Breast epithelium (tissue), 4 donors: ENCODE data around the gene MACROD2. TPM values are rescaled to one million over a fixed set of nuclear protein-coding genes. Genes with fewer than 3 reads are reported as not detected.

Source experiments
- DNase-seq, 2 donors: peaks; one replicate each; pipeline ENCODE4 v3.0.0-alpha.2; 2019; ENCODE audit warnings: low spot score in 2 of 2
- H3K27ac ChIP-seq, 2 donors: fragments of 200-600 bp; sonication (generic) in 1 of 2; one replicate each; pipeline ENCODE4 v1.5.1; 2016 to 2019; ENCODE audit warnings: mild to moderate bottlenecking in 1 of 2
- H3K27me3 ChIP-seq, 2 donors: fragments of 200-600 bp; sonication (generic) in 1 of 2; one replicate each; pipeline versions ENCODE4 v1.5.1 to v1.6.0; 2017 to 2019; ENCODE audit warnings: control low read depth in 1 of 2, mild to moderate bottlenecking in 1 of 2
- H3K36me3 ChIP-seq: fragments of 200-600 bp; one replicate; pipeline ENCODE4 v1.5.1; 2019
- H3K4me1 ChIP-seq, 2 donors: fragments of 200-600 bp; sonication (generic); one replicate each; pipeline ENCODE4 v1.5.1; 2016 to 2019; ENCODE audit warnings: control low read depth in 1 of 2
- H3K4me3 ChIP-seq, 3 donors: fragments of 200-600 bp; sonication (generic); 1 replicate in 2 of 3; 2 replicates in 1 of 3; pipeline ENCODE4 v1.5.1; 2016 to 2019; ENCODE audit warnings: mild to moderate bottlenecking in 3 of 3, moderate library complexity in 2 of 3
- H3K9me3 ChIP-seq, 2 donors: fragments of 200-600 bp; sonication (generic) in 1 of 2; one replicate each; pipeline ENCODE4 v1.5.1; 2016 to 2019; ENCODE audit warnings: control low read depth in 1 of 2
- CTCF ChIP-seq, 3 donors: fragments of 450-650 bp; IDR thresholded peaks; one replicate each; pipeline ENCODE4 v1.5.1; 2016 to 2017; ENCODE audit warnings: antibody characterized with exemption in 3 of 3, mild to moderate bottlenecking in 3 of 3, moderate library complexity in 3 of 3
- POLR2A ChIP-seq: fragments of 450-650 bp; IDR thresholded peaks from one replicate; pipeline ENCODE4 v1.6.1; 2016; ENCODE audit warnings: antibody characterized with exemption, mild to moderate bottlenecking, moderate library complexity
- POLR2AphosphoS5 ChIP-seq, 3 donors: sonication (generic); formaldehyde crosslinking; IDR thresholded peaks; one replicate each; pipeline ENCODE4 v1.6.1; 2017; ENCODE audit warnings: antibody characterized with exemption in 3 of 3
- intact Hi-C: fragments of 100-400 bp; cut with DNase I; formaldehyde crosslinking; loops from one replicate; pipeline ENCODE4 v1.15.1; 2023; ENCODE audit warnings: low total_unique reads
- total RNA-seq, 3 donors: library from RNA; depleted of rRNA; stranded (reverse); fragments of >200 nt; gene quantifications; one replicate each; pipeline ENCODE4 v1.1.0, GENCODE V29; 2016

The MACROD2 gene
- total RNA-seq, 3 donors from 2014 or later, result 6.7 to 26.8 (median 8.8) TPM

- TF ChIP-seq CTCF (IDR thresholded peaks at IDR 0.05) (peak; percentile 23 to 72 (median 56)), POLR2A (no peak)
- Histone ChIP-seq H3K27me3 (no peaks in the 10 kb centered on the region), H3K4me3 (no peak overlapping the region), H3K4me1 (no peaks in the 10 kb centered on the region), H3K27ac (no peak overlapping the region), H3K36me3 (no peaks in the 10 kb centered on the region), H3K9me3 (no peaks in the 10 kb centered on the region)
- no peak for DNase-seq
- intact Hi-C loops, result loop anchor here (10.0 kb wide), 1 partner anchor 240 kb away; no protein-coding TSS in a partner anchor
Measured at GRCh38 chr20:14055127-14055742, 59.9 kb downstream of the MACROD2 start.

DNA sequence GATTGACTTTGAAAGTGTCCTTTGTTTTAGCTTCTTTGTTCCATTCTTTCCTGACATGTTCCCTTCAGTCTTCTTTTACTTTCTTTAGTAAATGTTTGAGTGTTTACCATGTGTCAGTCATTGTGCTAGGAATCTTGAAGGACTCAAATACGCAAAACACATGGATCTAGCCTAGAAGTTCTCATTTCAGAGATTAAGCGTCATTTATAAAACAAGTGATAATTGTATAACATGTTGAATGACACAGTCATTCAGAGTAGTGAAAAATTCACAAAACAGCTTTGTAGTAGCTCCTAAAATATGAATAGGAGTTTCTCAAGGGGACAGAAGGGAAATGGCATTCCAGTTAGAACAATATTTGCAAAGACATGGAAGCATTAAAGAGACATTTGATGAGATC is 66.9 kb downstream of the MACROD2 start:
- DNase-seq, result no peak
- intact Hi-C loops, result no loop called here
- TF ChIP-seq CTCF (IDR thresholded peaks at IDR 0.05) (no peak), POLR2AphosphoS5 (IDR thresholded peaks at IDR 0.05) (no peak), POLR2A (no peak)
- Histone ChIP-seq H3K9me3 (no peaks in the 10 kb centered on the region), H3K4me1 (no peaks in the 10 kb centered on the region), H3K4me3 (no peak overlapping the region), H3K27ac (no peak overlapping the region), H3K27me3 (no peaks in the 10 kb centered on the region), H3K36me3 (no peaks in the 10 kb centered on the region)

DNA sequence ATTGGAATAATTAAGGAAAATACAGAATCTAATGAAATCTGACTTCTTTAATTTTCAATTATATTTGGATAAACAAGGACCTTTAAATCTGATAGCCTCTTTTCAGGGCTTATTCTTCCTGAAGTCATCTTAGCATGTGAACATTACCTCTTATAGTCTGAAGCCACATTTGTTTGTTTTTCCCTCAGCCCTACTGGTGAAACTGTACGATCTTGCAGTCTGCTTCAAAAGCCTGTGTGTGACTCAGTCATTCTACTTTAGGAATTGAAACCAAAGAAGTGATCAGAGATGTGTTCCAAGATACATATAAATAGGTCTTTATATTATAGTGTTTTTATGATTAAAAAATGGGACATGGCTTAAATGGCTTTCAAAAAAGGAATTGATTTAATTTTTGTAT is 67.5 kb downstream of the MACROD2 start:
- Histone ChIP-seq H3K36me3 (no peaks in the 10 kb centered on the region), H3K27ac (no peak overlapping the region)

GRCh38 chr20:14064333-14064732 is 69.0 kb downstream of the MACROD2 start:
- Histone ChIP-seq H3K9me3 (no peaks in the 10 kb centered on the region), H3K36me3 (no peaks in the 10 kb centered on the region), H3K4me3 (no peak overlapping the region), H3K4me1 (no peaks in the 10 kb centered on the region), H3K27ac (no peak overlapping the region), H3K27me3 (no peaks in the 10 kb centered on the region)
- TF ChIP-seq POLR2AphosphoS5 (IDR thresholded peaks at IDR 0.05), result no peak
- no peak for TF ChIP-seq CTCF (IDR thresholded peaks at IDR 0.05)
- no peak for DNase-seq
- intact Hi-C loops, result no loop called here

More for the DNA sequence above, 67.5 kb downstream of the MACROD2 start:
- Histone ChIP-seq H3K4me3 (no peak overlapping the region), H3K4me1 (no peaks in the 10 kb centered on the region), H3K9me3 (no peaks in the 10 kb centered on the region), H3K27me3 (no peaks in the 10 kb centered on the region)
- intact Hi-C loops, result no loop called here
- DNase-seq, result no peak
- no peak for TF ChIP-seq POLR2AphosphoS5 (IDR thresholded peaks at IDR 0.05)
- no peak for TF ChIP-seq CTCF (IDR thresholded peaks at IDR 0.05)
- no peak for TF ChIP-seq POLR2A

- intact Hi-C loops, result no loop called here
- Histone ChIP-seq H3K27ac (no peak overlapping the region), H3K27me3 (no peaks in the 10 kb centered on the region), H3K4me1 (no peaks in the 10 kb centered on the region), H3K9me3 (no peaks in the 10 kb centered on the region), H3K36me3 (no peaks in the 10 kb centered on the region), H3K4me3 (no peak overlapping the region)
- TF ChIP-seq CTCF (IDR thresholded peaks at IDR 0.05), result no peak
- no peak for TF ChIP-seq POLR2A
- no peak for TF ChIP-seq POLR2AphosphoS5 (IDR thresholded peaks at IDR 0.05)
- no peak for DNase-seq
Measured at GRCh38 chr20:14064921-14065320, 69.6 kb downstream of the MACROD2 start.
